PC-9 (cell line): ENCODE measurements around the gene ESR2. TPM values are rescaled to one million over a fixed set of nuclear protein-coding genes. Genes with fewer than 3 reads are reported as not detected.

Source experiments
- BruUV-seq: library from RNA; stranded (reverse); fragments of 400-500 nt; replicated peaks from 2 replicates; lab custom pipeline; 2021; lab: Mats Ljungman, UMichigan
- CTCF ChIA-PET: fragments of 300-600 bp; sonication (Branson Sonifier 250); formaldehyde crosslinking; loops from one replicate; lab custom pipeline; 2022; ENCODE audit warnings: antibody characterized with exemption; lab: Charles Lee
- POLR2A ChIA-PET: fragments of 300-600 bp; sonication (Branson Sonifier 250); formaldehyde crosslinking; loops from one replicate; lab custom pipeline; 2022; ENCODE audit warnings: antibody characterized with exemption; ENCODE audit not compliant: unreplicated experiment; lab: Charles Lee
- DNase-seq, 2 experiments: peaks; one replicate each; pipeline versions ENCODE4 v3.0.0 to v3.0.0-alpha.2; 2015 to 2022; ENCODE audit warnings: mixed read lengths in 1 of 2
- H2AFZ ChIP-seq: fragments of 200-600 bp; sonication (generic); 2 replicates; pipeline ENCODE4 v1.8.1; 2017; ENCODE audit warnings: antibody characterized with exemption
- H3F3A ChIP-seq: fragments of 200-600 bp; sonication (generic); 2 replicates; pipeline ENCODE4 v1.8.1; 2017; ENCODE audit warnings: antibody characterized with exemption, mild to moderate bottlenecking, low read depth; ENCODE audit not compliant: insufficient read depth
- H3K27ac ChIP-seq: fragments of 200-600 bp; sonication (generic); 2 replicates; pipeline ENCODE4 v1.6.1; 2016; ENCODE audit warnings: mixed run types
- H3K27me3 ChIP-seq: fragments of 200-600 bp; sonication (generic); 2 replicates; pipeline ENCODE4 v1.6.1; 2016; ENCODE audit warnings: low read depth, mixed run types; ENCODE audit not compliant: insufficient read depth
- H3K36me3 ChIP-seq: fragments of 200-600 bp; sonication (generic); 2 replicates; pipeline ENCODE4 v1.6.1; 2016; ENCODE audit warnings: low read depth, mixed run types
- H3K4me1 ChIP-seq: fragments of 200-600 bp; sonication (generic); replicated peaks from 2 replicates; pipeline ENCODE4 v1.6.1; 2016; ENCODE audit warnings: mixed run types; ENCODE audit not compliant: insufficient read depth
- H3K4me2 ChIP-seq: fragments of 200-600 bp; sonication (generic); 2 replicates; pipeline ENCODE4 v1.6.1; 2017; ENCODE audit warnings: mixed run types
- H3K4me3 ChIP-seq: fragments of 200-600 bp; sonication (generic); 2 replicates; pipeline ENCODE4 v1.6.1; 2016; ENCODE audit warnings: mixed run types
- H3K79me2 ChIP-seq: fragments of 200-600 bp; sonication (generic); 2 replicates; pipeline ENCODE4 v1.6.1; 2017; ENCODE audit warnings: low read depth, mixed run types
- H3K9me2 ChIP-seq: fragments of 200-600 bp; sonication (generic); 2 replicates; pipeline ENCODE4 v1.8.1; 2017; ENCODE audit warnings: mild to moderate bottlenecking; ENCODE audit not compliant: insufficient read depth
- H3K9me3 ChIP-seq: fragments of 200-600 bp; sonication (generic); 2 replicates; pipeline ENCODE4 v1.8.1; 2016; ENCODE audit warnings: low read depth; ENCODE audit not compliant: insufficient read depth
- H4K20me1 ChIP-seq: fragments of 200-600 bp; sonication (generic); 2 replicates; pipeline ENCODE4 v1.8.1; 2017; ENCODE audit not compliant: insufficient read depth
- CTCF ChIP-seq: fragments of 200-600 bp; sonication (generic); conservative IDR thresholded peaks from 2 replicates; pipeline ENCODE4 v1.6.1; 2017; ENCODE audit warnings: mixed run types, antibody characterized with exemption, mild to moderate bottlenecking, moderate library complexity
- EZH2 ChIP-seq: fragments of 200-600 bp; sonication (generic); IDR thresholded peaks from 2 replicates; pipeline ENCODE4 v1.8.0; 2017; ENCODE audit warnings: antibody characterized with exemption, low read depth
- intact Hi-C: fragments of 100-400 bp; cut with micrococcal nuclease; formaldehyde crosslinking; loops from one replicate; pipeline ENCODE4 v1.10.0; 2022; ENCODE audit not compliant: unreplicated experiment
- total RNA-seq: library from RNA; stranded (reverse); gene quantifications from 2 replicates; pipeline ENCODE4 v1.2.3, GENCODE V29; 2021

ESR2 gene
- total RNA-seq, 1 experiment from 2014 or later, result 0.20 TPM

DNA sequence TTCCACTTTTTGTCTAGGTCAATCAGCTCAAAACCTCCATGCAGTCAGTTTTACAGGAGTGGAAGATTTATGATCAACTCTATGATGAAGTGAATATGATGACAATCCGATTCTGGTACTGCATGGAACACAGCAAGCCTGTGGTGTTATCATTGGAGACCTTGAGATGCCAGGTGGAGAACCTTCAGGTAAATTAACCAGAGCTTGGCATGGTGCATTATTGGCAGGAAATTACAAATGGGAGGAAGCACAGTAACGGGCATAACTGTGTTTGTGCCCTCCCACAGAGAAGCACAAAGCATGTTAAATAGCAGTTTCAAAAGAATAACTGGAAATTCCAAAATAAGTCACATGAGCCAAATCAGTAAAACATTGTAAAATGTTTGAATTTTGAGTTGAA, 135.6 kb downstream of the ESR2 start:
- ChIA-PET POLR2A (no interaction called here), CTCF (no interaction called here)
- Histone ChIP-seq H3K4me3 (no peak overlapping the region), H3K27me3 (no peaks in the 10 kb centered on the region), H3K36me3 (0 out of 2 replicates have a peak, but pooled peaks cover 4% of the 10 kb centered on the region), H3F3A (no peaks in the 10 kb centered on the region), H3K79me2 (no peaks in the 10 kb centered on the region), H4K20me1 (no peaks in the 10 kb centered on the region), H3K9me3 (no peaks in the 10 kb centered on the region), H3K4me2 (no peak overlapping the region), H3K9me2 (no peaks in the 10 kb centered on the region), H2AFZ (no peak overlapping the region), H3K27ac (no peak overlapping the region), H3K4me1 (no peaks in the 10 kb centered on the region)
- intact Hi-C loops, result no loop called here
- TF ChIP-seq CTCF (no peak), EZH2 (no peak)
- BruUV-seq, result no TSS peak
- no peak for DNase-seq

DNA sequence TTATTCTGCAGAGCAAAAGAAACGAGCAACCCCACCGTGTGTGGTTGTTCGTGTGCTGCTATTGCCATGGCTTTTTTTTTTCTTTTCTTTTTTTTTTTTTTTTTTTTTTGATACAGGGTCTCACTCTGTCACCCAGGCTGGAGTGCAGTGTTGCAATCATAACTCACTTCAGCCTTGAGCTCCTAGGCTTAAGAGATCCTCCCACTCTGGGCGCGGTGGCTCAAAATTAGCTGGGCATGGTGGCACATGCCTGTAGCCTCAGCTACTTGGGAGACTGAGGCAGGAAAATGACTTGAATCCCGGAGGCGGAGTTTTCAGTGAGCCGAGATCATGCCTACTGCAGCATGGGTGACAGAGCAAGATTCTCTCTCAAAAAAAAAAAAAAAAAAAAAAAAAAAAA, 144.2 kb downstream of the ESR2 start:
- Histone ChIP-seq H3K36me3 (no peaks in the 10 kb centered on the region), H3K4me3 (no peak overlapping the region), H3K9me2 (no peaks in the 10 kb centered on the region), H3K9me3 (no peaks in the 10 kb centered on the region), H3K4me2 (no peak overlapping the region), H2AFZ (no peak overlapping the region), H3K27ac (no peak overlapping the region), H4K20me1 (no peaks in the 10 kb centered on the region), H3K4me1 (no peaks in the 10 kb centered on the region), H3F3A (no peaks in the 10 kb centered on the region), H3K79me2 (no peaks in the 10 kb centered on the region), H3K27me3 (no peaks in the 10 kb centered on the region)
- DNase-seq, result no peak
- TF ChIP-seq CTCF (no peak), EZH2 (no peak)
- ChIA-PET CTCF (no interaction called here), POLR2A (interaction anchor here (0.7 kb wide), 1 partner anchor 237 kb away, joined by 3 read pairs; no protein-coding TSS in a partner anchor)
- no TSS peak for BruUV-seq
- intact Hi-C loops, result no loop called here

DNA sequence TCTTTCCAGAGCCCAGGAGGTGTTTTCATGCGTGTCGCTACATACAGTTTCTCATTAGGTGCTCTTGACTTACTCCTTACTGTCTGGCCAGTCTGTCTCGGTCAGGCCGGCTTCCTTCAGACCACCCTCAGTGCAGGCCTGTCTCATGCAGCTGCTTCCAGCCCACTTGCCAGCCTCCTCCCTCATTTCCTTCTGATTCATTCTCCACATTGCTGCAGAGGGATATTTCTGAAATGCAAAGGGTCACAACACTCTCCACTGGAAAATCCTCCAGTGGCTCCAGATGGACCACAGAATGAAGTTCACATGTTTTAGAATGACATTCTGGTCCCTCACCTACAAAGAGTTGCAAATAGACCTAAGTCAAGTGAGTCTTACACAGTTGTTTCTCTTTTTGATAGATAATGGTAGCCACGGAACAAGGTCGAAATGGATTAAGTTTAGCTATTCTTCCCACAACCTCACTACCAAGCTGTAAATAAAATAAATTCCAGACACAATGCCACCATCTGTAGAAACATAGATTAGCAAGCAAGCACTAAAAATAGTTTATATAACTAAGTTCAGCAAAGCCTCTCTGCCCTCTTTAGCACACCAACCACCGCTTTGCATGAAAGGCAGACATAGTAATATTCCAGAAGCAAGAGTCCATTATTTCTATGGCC, 146.9 kb downstream of the ESR2 start:
- H3K27ac ChIP-seq, result no peak overlapping the region
- H3K4me2 ChIP-seq, result no peak overlapping the region
- ChIA-PET CTCF (interaction anchor here (0.6 kb wide), 1 partner anchor 14 kb away, joined by 4 read pairs; no protein-coding TSS in a partner anchor), POLR2A (interaction anchor here (0.6 kb wide), 1 partner anchor 679 kb away, joined by 3 read pairs; no protein-coding TSS in a partner anchor)
- no peaks in the 10 kb centered on the region for H3K27me3 ChIP-seq
- H3K4me1 ChIP-seq, result no peaks in the 10 kb centered on the region
- no peaks in the 10 kb centered on the region for H3F3A ChIP-seq
- no peaks in the 10 kb centered on the region for H3K79me2 ChIP-seq
- intact Hi-C loops, result no loop called here
- TF ChIP-seq EZH2 (no peak), CTCF (no peak)
- H3K36me3 ChIP-seq, result no peaks in the 10 kb centered on the region
- no peaks in the 10 kb centered on the region for H4K20me1 ChIP-seq
- DNase-seq, result no peak
- no peak overlapping the region for H3K4me3 ChIP-seq
- H3K9me2 ChIP-seq, result no peaks in the 10 kb centered on the region
- no peaks in the 10 kb centered on the region for H3K9me3 ChIP-seq
- BruUV-seq, result no TSS peak
- H2AFZ ChIP-seq, result no peak overlapping the region
